Caco-2 (cell line): Measurements from ENCODE around the gene KLRF1. TPM values are rescaled to one million over a fixed set of nuclear protein-coding genes. Genes with fewer than 3 reads are reported as not detected.

Experiments
- BruUV-seq: library from RNA; stranded (reverse); fragments of 400-500 nt; replicated peaks from 2 replicates; lab custom pipeline; 2021; lab: Mats Ljungman, UMichigan
- CTCF ChIA-PET: fragments of 300-600 bp; sonication (Branson Sonifier 250); formaldehyde crosslinking; loops from one replicate; lab custom pipeline; 2022; ENCODE audit warnings: antibody characterized with exemption; lab: Charles Lee
- POLR2A ChIA-PET: fragments of 300-600 bp; sonication (Branson Sonifier 250); formaldehyde crosslinking; loops from one replicate; lab custom pipeline; 2022; ENCODE audit warnings: antibody characterized with exemption; lab: Charles Lee
- DNase-seq, 2 experiments: peaks; one replicate each; pipeline versions ENCODE4 v3.0.0 to v3.0.0-alpha.2; 2020 to 2022
- H3K27me3 ChIP-seq: replicated peaks from 2 replicates; pipeline ENCODE4 v1.6.0; 2011; ENCODE audit warnings: low read length; ENCODE audit not compliant: control insufficient read depth, insufficient read depth
- H3K36me3 ChIP-seq: 2 replicates; pipeline ENCODE4 v1.5.1; 2011; ENCODE audit warnings: low read length; ENCODE audit not compliant: control insufficient read depth, insufficient read depth
- H3K4me1 ChIP-seq: fragments of 250-450 bp; sonication (Bioruptor Pico); 2 replicates; pipeline ENCODE4 v1.5.1; 2020; ENCODE audit warnings: mild to moderate bottlenecking
- H3K4me3 ChIP-seq: 2 replicates; pipeline ENCODE4 v1.5.1; 2011; ENCODE audit warnings: low read depth, mild to moderate bottlenecking, control low read depth, low read length
- H3K9me3 ChIP-seq: fragments of 250-450 bp; sonication (Bioruptor Pico); 2 replicates; pipeline ENCODE4 v1.5.1; 2020; ENCODE audit warnings: mild to moderate bottlenecking, moderate library complexity
- H3K27ac Mint-ChIP-seq: one replicate; pipeline ENCODE4 v1.8.0; 2022; ENCODE audit warnings: mixed read lengths; ENCODE audit not compliant: unreplicated experiment
- H3K27me3 Mint-ChIP-seq: one replicate; pipeline ENCODE4 v1.8.0; 2022; ENCODE audit warnings: mixed read lengths; ENCODE audit not compliant: insufficient read depth, unreplicated experiment
- H3K36me3 Mint-ChIP-seq: one replicate; pipeline ENCODE4 v1.8.0; 2022; ENCODE audit warnings: mild to moderate bottlenecking, mixed read lengths; ENCODE audit not compliant: insufficient read depth, unreplicated experiment
- H3K4me1 Mint-ChIP-seq: one replicate; pipeline ENCODE4 v1.8.0; 2022; ENCODE audit warnings: low read depth, mixed read lengths; ENCODE audit not compliant: unreplicated experiment
- H3K4me3 Mint-ChIP-seq: one replicate; pipeline ENCODE4 v1.8.0; 2022; ENCODE audit warnings: mild to moderate bottlenecking, moderate library complexity, mixed read lengths; ENCODE audit not compliant: unreplicated experiment
- H3K9me3 Mint-ChIP-seq: one replicate; pipeline ENCODE4 v1.8.0; 2022; ENCODE audit warnings: mixed read lengths; ENCODE audit not compliant: unreplicated experiment
- intact Hi-C: fragments of 100-400 bp; cut with micrococcal nuclease; formaldehyde crosslinking; loops from one replicate; pipeline ENCODE4 v1.10.0; 2022; ENCODE audit not compliant: unreplicated experiment
- total RNA-seq: library from RNA; stranded (reverse); gene quantifications from 2 replicates; pipeline ENCODE4 v1.2.3, GENCODE V29; 2022
- TF ChIP-seq, protein P1 (sequence below), 2 experiments: fragments of 200-600 bp in 1 of 2; IDR thresholded peaks; 1 replicate in 1 of 2; 2 replicates in 1 of 2; pipeline versions ENCODE4 v1.5.1 to v1.8.0; 2011 to 2022; ENCODE audit warnings: antibody characterized with exemption in 1 of 2, control low read depth in 1 of 2, inconsistent platforms in 1 of 2, low read depth in 1 of 2, low read length in 1 of 2, mild to moderate bottlenecking in 1 of 2, moderate library complexity in 1 of 2; ENCODE audit not compliant: insufficient read depth in 1 of 2, severe bottlenecking in 1 of 2, unreplicated experiment in 1 of 2

Gene KLRF1
- total RNA-seq, 1 experiment from 2014 or later, result not detected

DNA sequence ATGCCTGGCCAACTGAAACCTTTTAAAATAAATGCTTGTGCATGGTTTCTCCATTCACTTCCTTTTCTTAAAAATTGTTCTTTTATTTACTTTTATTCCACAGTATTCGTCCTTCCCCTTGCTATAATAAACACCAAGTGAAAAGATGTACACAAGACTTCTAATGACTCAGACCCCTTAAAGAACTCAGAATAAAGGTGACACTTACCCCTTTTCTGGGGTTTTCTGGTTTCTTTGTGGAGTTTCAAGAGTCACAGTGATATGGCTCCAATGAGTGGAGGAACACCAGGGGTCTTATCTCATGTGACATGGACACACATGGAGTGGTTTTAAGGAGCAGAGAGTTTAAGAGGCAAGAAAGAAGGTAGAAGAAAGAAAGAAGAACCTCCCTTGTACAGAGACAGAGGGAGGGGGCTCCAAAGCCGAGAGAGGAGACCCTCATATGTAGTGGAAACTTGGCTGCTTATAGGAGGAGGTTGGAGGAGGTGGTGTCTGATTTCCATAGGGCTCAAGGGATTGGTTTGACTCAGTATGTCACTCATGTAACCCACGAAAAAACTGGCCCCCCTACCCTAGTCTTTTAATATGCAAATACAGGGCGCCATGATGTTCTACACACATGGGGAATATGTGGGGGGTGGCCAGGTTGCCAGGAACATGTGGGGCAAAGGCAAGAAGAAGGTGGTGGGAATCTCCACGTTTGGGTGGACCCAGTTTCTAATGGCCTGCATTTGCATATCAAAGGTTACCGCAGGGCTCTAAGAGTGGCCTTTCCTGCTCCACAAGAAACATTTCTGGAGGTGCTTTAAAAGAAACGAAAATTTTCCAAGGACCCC lies 44.5 kb upstream of the KLRF1 start:
- H3K4me3 ChIP-seq, result no peak overlapping the region
- H3K27me3 ChIP-seq, result no peaks in the 10 kb centered on the region
- DNase-seq, result no peak
- TF ChIP-seq, protein P1, sequence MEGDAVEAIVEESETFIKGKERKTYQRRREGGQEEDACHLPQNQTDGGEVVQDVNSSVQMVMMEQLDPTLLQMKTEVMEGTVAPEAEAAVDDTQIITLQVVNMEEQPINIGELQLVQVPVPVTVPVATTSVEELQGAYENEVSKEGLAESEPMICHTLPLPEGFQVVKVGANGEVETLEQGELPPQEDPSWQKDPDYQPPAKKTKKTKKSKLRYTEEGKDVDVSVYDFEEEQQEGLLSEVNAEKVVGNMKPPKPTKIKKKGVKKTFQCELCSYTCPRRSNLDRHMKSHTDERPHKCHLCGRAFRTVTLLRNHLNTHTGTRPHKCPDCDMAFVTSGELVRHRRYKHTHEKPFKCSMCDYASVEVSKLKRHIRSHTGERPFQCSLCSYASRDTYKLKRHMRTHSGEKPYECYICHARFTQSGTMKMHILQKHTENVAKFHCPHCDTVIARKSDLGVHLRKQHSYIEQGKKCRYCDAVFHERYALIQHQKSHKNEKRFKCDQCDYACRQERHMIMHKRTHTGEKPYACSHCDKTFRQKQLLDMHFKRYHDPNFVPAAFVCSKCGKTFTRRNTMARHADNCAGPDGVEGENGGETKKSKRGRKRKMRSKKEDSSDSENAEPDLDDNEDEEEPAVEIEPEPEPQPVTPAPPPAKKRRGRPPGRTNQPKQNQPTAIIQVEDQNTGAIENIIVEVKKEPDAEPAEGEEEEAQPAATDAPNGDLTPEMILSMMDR (IDR thresholded peaks at IDR 0.05; ENCODE audit: insufficient read depth in 1 of 2, low read depth in 1 of 2, low read length in 1 of 2, severe bottlenecking in 1 of 2, unreplicated experiment in 1 of 2), result no peak
- no peaks in the 10 kb centered on the region for H3K9me3 ChIP-seq
- H3K4me3 Mint-ChIP-seq, result no peak overlapping the region
- no peaks in the 10 kb centered on the region for H3K4me1 ChIP-seq
- no peaks in the 10 kb centered on the region for H3K36me3 Mint-ChIP-seq
- ChIA-PET CTCF (interaction anchor here (0.8 kb wide), 1 partner anchor 40 kb away, joined by 3 read pairs; no protein-coding TSS in a partner anchor), POLR2A (no interaction called here)
- H3K9me3 Mint-ChIP-seq, result no peaks in the 10 kb centered on the region
- peaks cover 15% of the 10 kb centered on the region for H3K27me3 Mint-ChIP-seq
- no TSS peak for BruUV-seq
- no peaks in the 10 kb centered on the region for H3K4me1 Mint-ChIP-seq
- intact Hi-C loops, result no loop called here
- H3K27ac Mint-ChIP-seq, result no peak overlapping the region
- H3K36me3 ChIP-seq, result no peaks in the 10 kb centered on the region

DNA sequence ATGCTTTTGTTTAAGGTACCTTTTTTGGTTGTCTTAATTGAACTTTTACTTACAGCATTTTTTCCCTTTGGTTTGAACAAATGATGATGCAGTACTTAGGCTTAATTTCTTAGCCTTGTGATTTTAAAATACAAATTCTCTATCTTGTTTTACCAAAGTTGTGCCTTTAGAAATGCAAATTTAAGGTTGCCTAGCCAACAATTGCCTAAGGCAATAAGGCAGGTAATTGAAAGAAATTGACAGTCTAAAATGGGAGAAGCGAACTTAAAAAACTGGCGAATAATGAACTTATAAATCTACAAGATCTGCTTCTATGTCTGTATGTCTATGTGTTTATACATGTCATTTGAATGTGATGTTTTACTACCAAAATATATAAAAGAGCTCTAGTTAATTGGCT lies 43.0 kb upstream of the KLRF1 start:
- intact Hi-C loops, result no loop called here
- Histone ChIP-seq H3K36me3 (no peaks in the 10 kb centered on the region), H3K4me1 (no peaks in the 10 kb centered on the region), H3K4me3 (no peak overlapping the region), H3K9me3 (no peaks in the 10 kb centered on the region), H3K27me3 (no peaks in the 10 kb centered on the region)
- DNase-seq, result no peak
- ChIA-PET CTCF (interaction anchor here (1.2 kb wide), 1 partner anchor 14 kb away, joined by 3 read pairs; no protein-coding TSS in a partner anchor), POLR2A (no interaction called here)
- no TSS peak for BruUV-seq
- Mint-ChIP-seq H3K27ac (no peak overlapping the region), H3K9me3 (no peaks in the 10 kb centered on the region), H3K27me3 (peaks cover 13% of the 10 kb centered on the region), H3K4me1 (no peaks in the 10 kb centered on the region), H3K4me3 (no peak overlapping the region), H3K36me3 (no peaks in the 10 kb centered on the region)
- TF ChIP-seq, protein P1 (IDR thresholded peaks at IDR 0.05; ENCODE audit: insufficient read depth in 1 of 2, low read depth in 1 of 2, low read length in 1 of 2, severe bottlenecking in 1 of 2, unreplicated experiment in 1 of 2), result no peak

DNA sequence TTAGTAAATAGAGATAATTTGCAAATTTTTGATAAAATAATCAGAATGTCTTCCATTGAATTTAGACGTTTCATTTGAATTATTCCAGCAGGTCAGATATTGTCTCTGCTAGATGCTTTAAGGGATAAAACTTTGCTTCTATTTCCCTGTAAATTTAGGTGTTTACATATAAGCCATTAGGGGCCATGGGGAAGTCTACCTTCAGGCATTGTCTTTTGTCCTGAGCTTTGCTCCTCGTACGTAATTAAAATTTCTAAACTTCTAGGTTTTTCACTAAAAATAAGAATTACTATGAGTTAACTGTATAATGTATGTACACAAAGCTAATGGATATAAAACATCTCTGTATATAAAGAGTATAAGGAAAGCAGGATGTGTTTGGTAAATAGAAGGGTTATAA lies 42.5 kb upstream of the KLRF1 start:
- no peaks in the 10 kb centered on the region for H3K36me3 Mint-ChIP-seq
- Histone ChIP-seq H3K36me3 (no peaks in the 10 kb centered on the region), H3K27me3 (no peaks in the 10 kb centered on the region), H3K4me1 (no peaks in the 10 kb centered on the region), H3K9me3 (no peaks in the 10 kb centered on the region; the same call in 1 of the 2 replicates), H3K4me3 (no peak overlapping the region)
- no peaks in the 10 kb centered on the region for H3K4me1 Mint-ChIP-seq
- no peak overlapping the region for H3K27ac Mint-ChIP-seq
- intact Hi-C loops, result no loop called here
- no peaks in the 10 kb centered on the region for H3K9me3 Mint-ChIP-seq
- no TSS peak for BruUV-seq
- H3K4me3 Mint-ChIP-seq, result no peak overlapping the region
- CTCF ChIA-PET, result interaction anchor here (1.2 kb wide), 1 partner anchor 13 kb away, joined by 3 read pairs; no protein-coding TSS in a partner anchor
- POLR2A ChIA-PET, result no interaction called here
- DNase-seq, result no peak
- TF ChIP-seq, protein P1 (IDR thresholded peaks at IDR 0.05; ENCODE audit: insufficient read depth in 1 of 2, low read depth in 1 of 2, low read length in 1 of 2, severe bottlenecking in 1 of 2, unreplicated experiment in 1 of 2), result no peak
- H3K27me3 Mint-ChIP-seq, result peaks cover 10% of the 10 kb centered on the region
